ENCODE data around the gene TSPAN1.

Gene TSPAN1

DNA sequence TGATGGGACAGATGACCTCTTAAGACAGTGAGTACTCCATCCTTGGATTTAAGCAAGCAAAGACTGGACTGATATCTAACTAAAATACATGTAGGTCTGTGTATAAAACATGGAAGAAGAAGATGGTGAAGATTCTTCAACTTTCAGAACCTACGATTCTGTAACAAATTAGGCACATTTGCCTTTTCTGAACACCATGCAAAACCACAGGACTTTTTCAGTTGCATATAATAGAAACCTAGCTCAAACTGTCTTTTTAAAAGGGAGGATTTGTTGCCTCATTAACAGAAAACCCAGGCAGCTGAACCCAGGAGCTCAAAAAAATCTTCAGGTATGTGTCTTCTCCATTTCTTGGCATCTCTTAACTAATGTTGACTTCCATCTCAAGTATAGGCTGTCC lies 14.7 kb upstream of the TSPAN1 start:
- no peak for DNase-seq (ENCODE audit: low read depth)

DNA sequence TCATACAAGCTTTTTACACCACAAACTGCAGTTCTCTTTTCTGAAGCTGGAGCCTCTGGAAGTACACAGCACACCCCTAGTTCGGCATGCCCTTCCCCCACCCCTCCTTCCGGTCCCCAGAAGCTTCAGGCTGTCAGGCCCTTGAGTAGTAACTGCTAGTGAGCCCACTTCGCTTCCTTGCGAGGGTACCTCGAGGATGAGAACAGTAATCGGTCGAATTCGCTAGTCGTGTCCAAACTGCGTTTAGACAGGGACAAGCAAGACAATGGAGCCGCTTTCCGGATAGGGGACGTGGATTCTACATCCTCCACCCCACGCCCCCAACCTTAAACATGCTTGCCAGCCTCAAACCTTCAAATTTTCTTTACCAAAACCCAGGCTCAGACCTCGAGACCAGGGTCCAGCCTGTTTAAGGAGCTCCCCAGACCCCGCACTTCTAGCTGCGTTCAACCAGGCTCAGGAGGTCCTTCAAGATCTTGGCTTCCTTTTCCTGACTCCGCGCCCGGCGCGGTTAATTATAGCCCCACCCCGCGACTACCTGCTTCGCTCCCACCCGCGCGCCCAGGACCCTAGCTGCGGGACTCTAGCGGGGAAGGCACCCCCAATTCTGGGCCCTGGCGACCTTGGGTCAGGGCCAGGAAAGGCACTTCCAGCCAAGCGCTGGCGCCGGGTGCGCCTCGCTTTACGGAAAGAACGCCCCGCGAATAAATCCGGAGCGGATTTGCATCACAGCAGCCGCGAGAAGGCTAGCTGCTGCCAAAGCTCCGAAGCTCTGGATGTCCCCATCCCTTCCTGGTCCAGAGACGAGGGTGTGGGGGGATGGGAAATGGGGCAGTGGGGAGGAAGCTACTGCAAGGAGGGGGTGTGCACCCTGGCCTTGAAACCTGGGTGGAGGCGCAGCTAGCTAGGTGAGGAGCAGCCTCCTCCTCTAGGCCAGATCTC lies 8.1 kb upstream of the TSPAN1 start:
- DNase-seq (ENCODE audit: low read depth): no peak

GRCh38 chr1:46168477-46168876 lies 6.4 kb upstream of the TSPAN1 start:
- peak; percentile 67 for DNase-seq (ENCODE audit: low read depth)

DNA sequence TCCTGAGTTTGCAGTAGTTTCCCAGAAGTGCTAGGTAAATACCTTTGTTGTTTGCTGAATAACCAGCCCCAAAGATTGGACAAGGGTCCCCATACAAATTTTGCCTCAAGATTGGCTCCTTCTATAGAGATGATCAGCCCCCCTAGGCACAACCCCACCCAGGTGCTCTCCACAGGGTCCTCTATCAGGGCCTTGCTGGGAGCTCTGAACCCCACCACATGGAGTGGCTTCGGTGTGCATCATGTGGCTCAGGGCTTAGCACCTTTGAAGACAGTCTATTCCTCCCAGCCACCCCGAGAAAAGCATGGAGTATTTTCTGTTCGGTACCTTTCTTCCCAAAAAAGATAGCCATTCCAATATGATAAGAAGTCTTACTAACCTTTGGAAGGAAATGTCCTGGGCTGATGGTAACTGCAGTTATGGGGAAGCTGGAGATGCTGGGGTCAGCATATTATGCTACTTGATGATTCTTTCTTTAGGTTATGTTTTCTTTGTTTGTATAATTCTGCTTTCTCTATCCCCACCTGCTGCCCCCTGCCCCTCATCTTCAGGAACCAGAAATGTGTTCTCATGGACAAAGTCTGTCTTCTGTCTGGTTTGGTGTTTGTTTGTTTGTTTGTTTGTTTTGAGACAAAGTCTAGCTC lies 5.0 kb upstream of the TSPAN1 start:
- DNase-seq (ENCODE audit: low read depth): no peak

DNA sequence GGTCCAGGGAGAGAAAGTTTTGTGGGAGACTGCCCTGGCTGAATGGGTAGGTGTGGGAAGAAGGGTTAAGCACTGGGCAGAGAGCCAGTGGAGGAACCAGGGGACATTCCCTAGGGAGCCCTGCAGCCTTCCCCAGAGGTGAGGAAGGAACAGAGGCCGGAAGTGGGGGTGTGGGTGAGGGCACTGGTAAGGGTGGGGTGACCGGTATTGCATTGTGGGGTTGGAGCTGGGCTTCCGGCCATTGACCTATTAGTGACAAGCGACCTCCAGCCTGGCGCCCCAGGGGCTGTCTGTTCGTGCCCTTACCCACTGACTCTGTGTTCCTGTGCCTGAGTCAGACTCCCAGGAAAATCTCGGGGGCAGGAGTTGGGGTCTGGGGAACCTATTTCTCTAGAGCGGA lies 3.5 kb upstream of the TSPAN1 start:
- no peak for DNase-seq (ENCODE audit: low read depth)

DNA sequence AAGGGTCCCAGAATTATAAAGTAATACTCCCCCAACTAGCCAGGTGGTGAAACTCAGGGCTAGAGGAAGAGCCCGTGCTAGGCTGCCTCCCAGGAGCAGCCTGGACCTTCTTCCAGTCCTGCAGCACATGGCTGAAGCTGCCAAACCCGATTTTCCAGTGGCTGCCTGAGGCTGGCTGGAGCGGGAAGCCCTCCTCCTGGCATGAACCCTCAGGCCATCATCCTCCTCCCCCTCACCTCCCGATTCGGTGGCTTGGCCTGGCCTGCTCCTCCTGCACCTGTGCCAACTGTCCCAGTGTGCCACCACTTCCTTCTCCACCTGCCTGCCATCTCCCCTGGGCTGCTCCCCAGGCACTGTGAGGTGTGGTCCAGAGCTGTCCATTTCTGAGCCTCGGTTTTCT lies 3.0 kb upstream of the TSPAN1 start:
- no peak for DNase-seq (ENCODE audit: low read depth)

GRCh38 chr1:46172321-46172720 lies 2.6 kb upstream of the TSPAN1 start:
- no peak for DNase-seq (ENCODE audit: low read depth)

DNA sequence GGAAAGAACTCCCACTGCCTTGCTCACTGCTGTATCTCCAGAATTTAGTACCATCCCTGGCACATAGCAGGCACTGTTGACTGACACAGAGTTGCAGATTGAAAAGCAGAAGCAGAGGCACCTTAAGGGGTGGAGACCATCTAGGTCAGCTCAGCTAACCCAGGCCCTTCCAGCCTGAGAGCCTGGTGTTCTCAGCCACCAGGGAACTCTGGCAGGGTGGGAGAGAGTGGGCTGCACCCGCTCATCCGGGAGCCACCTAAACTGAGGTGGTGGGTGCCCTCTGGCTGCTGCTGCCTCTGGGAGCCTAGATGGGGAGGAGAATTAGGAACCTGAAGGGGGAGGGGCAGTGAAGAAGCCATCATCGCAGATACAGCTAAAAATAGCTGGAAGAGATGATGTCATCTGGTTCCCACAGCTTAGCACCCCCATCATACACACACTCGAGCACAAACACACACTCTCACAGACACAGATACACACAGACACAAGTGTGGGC lies 1.5 kb upstream of the TSPAN1 start:
- peak; percentile 39 for DNase-seq (ENCODE audit: low read depth)

- no peak for DNase-seq (ENCODE audit: low read depth)
These were observed 356 bp downstream of the TSPAN1 start for GRCh38 chr1:46175243-46175642.

- DNase-seq (ENCODE audit: low read depth): no peak
These were observed 1.5 kb downstream of the TSPAN1 start, which contains the start of gene P3R3URF for GRCh38 chr1:46176211-46176865. Gene P3R3URF (minus strand): TSS chr1:46176488. CDS start chr1:46176471, 17 bp downstream.

DNA sequence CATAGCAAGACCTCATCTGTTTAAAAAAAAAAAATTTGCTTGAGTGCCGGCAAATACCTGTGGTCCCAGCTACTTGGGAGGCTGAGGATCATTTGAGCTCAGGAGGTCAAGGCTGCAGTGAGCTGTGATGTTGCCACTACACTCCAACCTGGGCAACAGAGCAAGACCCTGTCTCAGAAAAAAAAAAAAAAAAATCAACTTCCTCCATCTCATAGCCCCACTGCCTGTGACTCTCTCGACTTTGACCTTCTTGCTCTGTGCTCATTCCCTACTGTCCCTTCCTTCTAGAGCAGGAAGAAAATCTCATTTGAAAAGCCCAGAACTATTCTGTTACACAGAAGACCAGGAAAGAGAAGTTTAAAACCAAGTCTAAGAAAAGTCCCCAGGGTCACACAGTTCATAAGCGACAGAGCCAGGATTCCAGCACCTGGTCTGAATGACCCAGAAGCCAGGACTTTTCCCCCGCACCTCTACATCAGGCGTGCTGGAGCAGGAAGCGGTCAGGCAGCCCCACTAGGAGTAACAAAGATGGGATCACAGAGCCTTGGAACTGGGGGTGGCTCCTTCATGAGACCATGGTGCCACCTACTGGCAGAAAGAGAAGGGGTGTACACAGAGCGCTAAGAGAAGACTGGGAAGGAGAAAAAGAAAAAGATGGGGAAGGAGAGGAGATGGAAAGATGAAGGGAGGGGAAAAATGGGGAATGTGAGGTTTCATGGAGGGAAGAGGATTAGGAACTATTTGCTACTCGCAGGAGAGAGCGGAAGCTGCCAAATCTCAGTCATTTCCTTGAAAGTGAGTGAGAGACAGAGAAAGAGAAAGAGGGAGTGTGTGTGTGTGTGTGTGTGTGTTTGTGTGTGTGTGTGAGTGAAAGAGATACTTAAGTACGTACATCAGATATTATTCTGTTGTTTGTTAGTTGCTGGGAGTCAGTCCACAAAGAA lies 4.5 kb downstream of the TSPAN1 start:
- peak; percentile 79 for DNase-seq (ENCODE audit: low read depth)

GRCh38 chr1:46180082-46180616 lies 5.3 kb downstream of the TSPAN1 start:
- DNase-seq (ENCODE audit: low read depth): no peak

DNA sequence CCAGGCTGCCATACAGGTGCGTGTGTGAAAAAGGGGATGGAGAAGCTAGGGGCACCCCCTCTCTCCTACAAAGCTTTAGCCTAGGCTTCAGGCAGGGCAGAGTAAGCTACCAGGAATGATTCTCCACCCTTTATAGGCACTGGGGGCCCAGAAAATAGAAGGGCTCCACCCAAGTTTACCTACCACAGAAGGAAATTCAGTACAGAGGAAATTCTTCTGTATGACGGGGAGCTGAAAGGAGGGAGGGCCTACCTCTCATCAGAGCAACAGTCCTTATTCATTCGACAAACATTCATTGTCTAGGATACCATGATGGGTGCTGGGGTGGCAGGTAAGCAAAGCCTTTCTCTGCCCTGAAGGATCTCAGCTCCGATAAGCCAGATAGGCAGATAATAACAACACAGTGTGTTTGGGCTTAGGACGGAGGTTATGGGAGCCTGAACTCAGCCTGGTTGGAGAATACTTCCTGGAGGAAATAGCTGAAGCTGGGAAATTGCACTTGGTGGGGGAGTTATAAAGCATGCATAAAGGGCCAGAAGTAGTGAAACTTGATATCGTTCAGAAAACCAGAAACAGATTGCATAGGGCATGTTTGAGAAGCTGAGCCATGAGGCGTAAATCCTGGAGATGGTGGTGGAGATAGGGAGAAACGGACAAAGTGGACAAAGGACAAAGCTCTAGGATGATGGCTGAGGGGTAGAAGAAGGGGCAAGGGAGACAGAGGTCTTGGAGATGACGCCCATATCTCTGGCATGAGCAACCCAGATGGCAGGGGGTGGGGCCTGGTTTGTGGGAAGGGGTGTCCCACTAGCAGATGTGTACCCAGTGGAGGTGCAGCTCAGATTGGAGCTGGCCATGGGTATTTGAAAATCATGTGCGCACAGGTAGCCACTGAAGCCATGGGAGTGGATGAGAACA lies 6.7 kb downstream of the TSPAN1 start:
- no peak for DNase-seq (ENCODE audit: low read depth)

- peak; percentile 93 for DNase-seq (ENCODE audit: low read depth)
These were observed 8.4 kb downstream of the TSPAN1 start for GRCh38 chr1:46183079-46183847.

DNA sequence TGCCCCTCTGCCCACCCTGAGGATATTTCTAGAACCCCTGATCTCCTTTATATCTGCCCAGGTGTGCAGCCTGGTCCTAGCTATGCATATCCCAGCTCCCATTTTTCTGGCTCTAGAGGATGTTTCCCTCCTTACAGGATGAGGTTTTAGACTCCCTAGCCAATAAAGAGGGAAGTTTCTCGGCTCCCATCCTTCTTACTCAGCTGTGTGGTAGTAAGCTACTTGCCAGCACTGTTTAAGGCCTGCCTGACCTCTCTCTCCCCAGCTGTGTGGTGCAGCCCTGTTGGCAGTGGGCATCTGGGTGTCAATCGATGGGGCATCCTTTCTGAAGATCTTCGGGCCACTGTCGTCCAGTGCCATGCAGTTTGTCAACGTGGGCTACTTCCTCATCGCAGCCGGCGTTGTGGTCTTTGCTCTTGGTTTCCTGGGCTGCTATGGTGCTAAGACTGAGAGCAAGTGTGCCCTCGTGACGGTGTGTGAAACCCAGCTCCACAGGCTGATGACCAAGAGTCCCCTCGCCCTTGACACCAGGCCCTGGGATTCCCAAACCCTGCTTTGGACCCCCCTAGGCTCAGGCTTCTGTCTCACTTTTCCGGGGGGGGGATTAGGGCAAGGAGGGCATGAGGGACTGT lies 9.2 kb downstream of the TSPAN1 start:
- no peak for DNase-seq (ENCODE audit: low read depth)

DNA sequence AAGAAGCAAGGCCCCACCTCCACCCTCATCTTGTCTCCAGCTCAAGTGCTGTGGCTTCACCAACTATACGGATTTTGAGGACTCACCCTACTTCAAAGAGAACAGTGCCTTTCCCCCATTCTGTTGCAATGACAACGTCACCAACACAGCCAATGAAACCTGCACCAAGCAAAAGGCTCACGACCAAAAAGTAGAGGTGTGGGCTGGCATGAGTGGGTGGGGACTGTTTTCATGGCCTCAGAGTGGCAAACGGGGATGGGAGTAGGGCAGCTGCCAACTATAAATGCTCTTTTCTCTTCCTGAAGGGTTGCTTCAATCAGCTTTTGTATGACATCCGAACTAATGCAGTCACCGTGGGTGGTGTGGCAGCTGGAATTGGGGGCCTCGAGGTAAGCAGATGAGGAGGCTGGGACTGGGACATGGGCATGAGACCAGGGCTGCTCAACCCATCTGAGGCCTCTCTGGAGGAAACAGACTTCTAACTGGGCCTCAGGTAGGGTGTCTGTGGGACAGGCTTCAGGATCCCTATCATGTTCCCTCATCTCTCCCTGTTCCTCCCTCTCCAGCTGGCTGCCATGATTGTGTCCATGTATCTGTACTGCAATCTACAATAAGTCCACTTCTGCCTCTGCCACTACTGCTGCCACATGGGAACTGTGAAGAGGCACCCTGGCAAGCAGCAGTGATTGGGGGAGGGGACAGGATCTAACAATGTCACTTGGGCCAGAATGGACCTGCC lies 10.2 kb downstream of the TSPAN1 start:
- DNase-seq (ENCODE audit: low read depth): no peak

DNA sequence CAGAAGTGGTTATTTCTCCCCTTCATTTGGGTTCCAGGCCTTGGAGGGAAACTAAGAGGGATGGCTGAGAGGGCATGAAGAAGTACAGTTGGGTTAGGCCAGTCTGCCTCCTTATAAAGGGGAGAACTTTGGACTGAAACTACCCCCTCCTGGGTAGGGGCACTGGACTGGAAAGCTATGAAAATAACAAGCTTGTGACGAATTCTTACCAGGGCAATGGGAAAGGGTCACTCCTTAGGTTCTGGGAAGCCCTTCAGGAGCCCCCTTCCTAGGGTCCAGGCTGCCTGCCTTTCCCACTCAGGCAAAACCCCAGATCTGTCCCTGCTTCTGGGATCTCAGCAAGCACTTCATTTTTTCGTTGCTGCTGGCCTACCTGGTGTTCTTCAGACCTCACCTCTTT lies 11.2 kb downstream of the TSPAN1 start:
- no peak for DNase-seq (ENCODE audit: low read depth)

Measured in amniotic epithelial cell (primary cell).